GM21381 (cell line): ENCODE measurements around the gene ARFRP1.
"Not testable (repeated sequence)": the region's sequence is repeated elsewhere in the genome, so short reads cannot be mapped to it uniquely, and the experiment has no call there.

ENCODE experiments used
- ATAC-seq: cut with Tn5 transposase; IDR thresholded peaks from one replicate; pipeline ENCODE4 v1.9.1; 2021; ENCODE audit warnings: mild to moderate bottlenecking, moderate library complexity; ENCODE audit not compliant: unreplicated experiment

ARFRP1 gene

GRCh38 chr20:63657937-63658748, 49.6 kb downstream of the ARFRP1 start, which contains the start of gene RTEL1:
RTEL1 (plus strand) TSS chr20:63658312; CDS start chr20:63659403, 1,091 bp downstream.
- ATAC-seq = peak; percentile 79

GRCh38 chr20:63657260-63657936, 50.4 kb downstream of the ARFRP1 start:
- ATAC-seq = no peak

GRCh38 chr20:63656451-63656850, 51.3 kb downstream of the ARFRP1 start:
- ATAC-seq = no peak

- ATAC-seq = no peak
Observed at GRCh38 chr20:63655249-63655648, 52.5 kb downstream of the ARFRP1 start.

- no peak for ATAC-seq
Observed at GRCh38 chr20:63653974-63654668, 53.7 kb downstream of the ARFRP1 start.

GRCh38 chr20:63653041-63653973, 54.5 kb downstream of the ARFRP1 start, which contains the start of gene STMN3:
STMN3 (minus strand) TSS chr20:63653424; CDS start chr20:63653345, 79 bp downstream.
- ATAC-seq = no peak

- no peak for ATAC-seq
Observed at GRCh38 chr20:63652192-63652980, 55.4 kb downstream of the ARFRP1 start.

GRCh38 chr20:63651942-63652191, 55.9 kb downstream of the ARFRP1 start:
- ATAC-seq = no peak

GRCh38 chr20:63650486-63650885, 57.3 kb downstream of the ARFRP1 start:
- ATAC-seq = not testable (repeated sequence)

- ATAC-seq = no peak
Observed at GRCh38 chr20:63648895-63649589, 58.7 kb downstream of the ARFRP1 start.
